Stimulated activated CD8-positive, alpha-beta memory T cell treated with anti-CD3 and anti-CD28 coated beads, Interleukin-15, amount 100 ng/mL, for 4 hours (primary cell): ENCODE measurements around the gene TMEM35B.
"Not testable (repeated sequence)": the region's sequence is repeated elsewhere in the genome, so short reads cannot be mapped to it uniquely, and the experiment has no call there.

Experiments used
- DNase-seq, 2 donors: peaks; one replicate each; pipeline ENCODE4 v3.0.0-alpha.2; 2020; ENCODE audit warnings: low read depth in 2 of 2

TMEM35B gene

DNA sequence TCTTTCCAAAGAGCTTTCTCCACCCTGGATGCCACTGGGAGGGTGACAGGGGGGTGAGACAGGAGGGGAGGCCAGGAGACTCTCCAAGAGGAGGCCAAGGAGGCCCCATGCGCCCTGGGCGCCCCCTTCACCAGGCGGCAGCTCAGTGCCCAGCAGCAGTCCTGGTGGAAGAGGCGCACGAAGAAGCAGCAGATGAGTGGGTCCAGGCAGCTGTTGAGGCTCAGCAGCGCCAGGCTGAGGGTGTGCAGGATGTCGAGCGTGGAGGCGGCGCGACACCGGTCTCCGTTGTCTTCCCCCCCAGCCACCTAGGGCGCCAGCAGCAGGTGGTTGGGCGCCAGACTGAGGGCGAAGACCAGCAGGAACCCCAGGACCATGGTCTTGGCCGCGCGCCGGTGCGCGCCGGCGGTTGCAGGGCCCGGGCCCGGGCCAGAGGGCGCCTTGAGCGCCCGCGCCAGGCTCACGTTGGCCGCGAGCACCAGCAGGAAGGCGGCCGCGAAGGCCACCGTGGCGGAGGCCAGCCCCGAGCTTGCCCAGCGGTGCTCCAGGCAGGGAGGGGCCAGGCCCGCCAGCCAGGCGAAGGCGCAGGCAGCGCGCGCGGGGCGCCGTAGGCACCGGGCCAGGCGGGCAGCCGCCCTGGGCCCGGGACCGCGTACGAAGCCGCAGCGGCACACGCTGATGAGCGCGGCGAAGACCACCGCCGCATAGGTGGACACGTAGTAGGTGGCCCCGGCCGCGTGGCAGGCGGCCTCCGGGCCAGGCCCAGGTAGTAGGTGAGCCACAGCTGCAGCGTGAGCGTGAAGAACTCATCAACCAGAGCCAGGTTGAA, 8.6 kb downstream of the TMEM35B start:
- DNase-seq = no peak

DNA sequence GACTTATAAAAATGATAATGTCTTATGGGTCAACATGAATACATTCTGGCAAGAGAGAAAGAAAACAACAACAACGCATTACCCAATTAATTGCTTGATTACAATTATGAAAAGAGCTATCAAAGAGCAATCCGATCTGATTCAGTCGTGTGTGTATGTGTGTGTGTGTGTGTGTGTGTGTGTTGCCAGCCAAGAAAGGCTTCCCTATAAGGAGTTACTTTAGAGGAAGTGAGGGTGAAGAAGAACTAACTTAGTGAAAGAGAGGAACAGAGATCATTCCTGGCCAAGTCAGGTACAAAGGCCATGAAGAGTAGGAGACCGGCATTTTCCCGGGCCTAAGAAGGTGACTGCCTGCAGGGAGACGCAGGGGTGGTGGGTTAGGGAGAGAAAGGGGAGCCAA, 9.4 kb downstream of the TMEM35B start:
- no peak for DNase-seq

DNA sequence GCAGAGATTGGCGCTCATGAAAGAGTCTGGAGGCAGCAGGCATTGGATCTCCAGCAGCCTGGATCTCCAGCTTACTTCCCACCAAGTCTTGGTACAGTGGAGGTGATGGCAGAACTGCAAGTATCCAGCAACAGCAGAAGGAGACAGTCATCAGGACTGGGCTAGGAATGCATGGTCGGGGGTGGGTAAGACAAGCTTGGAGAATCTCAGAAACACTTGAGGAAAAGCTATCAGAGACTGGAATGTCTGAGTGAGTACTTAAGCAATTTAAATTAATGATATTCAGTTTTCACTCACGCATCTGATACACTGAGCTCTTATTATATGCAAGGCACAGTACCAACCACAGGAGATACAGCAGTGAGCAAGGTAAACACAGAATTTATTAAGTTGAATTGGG, 9.8 kb downstream of the TMEM35B start:
- DNase-seq = no peak

DNA sequence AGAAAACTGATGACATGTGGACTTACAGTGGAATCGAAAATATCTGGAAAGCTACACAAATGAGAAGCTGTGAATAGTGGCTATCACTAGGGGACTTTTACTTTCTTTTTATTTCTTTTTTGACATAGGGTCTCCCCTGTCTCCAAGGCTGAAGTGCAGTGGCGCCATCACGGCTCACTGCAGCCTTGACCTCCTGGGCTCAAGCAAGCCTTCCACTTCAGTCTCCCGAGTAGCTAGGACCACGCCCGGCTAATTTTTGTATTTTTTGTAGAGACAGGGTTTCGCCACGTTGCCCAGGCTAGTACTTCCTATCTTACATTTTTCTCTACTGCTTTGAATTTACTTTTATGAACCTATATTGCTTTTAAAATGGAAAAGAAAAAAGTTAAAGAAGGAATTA, 10.5 kb downstream of the TMEM35B start:
- no peak for DNase-seq

DNA sequence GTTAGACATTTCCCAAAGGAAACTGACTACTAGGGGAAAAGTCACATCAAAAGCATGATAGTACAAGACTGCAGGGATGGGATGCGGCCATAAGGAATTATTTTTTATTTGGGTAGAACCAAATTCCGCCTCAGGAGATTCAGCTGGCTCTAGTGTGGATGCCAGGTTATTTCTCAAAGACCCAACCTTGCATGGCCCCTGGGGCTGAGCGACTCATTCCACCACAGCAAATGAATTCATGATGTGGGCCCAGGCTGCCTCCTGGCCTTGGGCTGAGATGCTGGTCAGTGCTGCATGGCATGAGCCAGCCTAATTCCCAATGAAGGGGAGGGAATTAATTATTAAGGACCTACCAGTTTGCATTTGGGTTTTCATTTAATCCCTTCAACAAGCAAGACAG, 11.8 kb downstream of the TMEM35B start:
- no peak for DNase-seq

DNA sequence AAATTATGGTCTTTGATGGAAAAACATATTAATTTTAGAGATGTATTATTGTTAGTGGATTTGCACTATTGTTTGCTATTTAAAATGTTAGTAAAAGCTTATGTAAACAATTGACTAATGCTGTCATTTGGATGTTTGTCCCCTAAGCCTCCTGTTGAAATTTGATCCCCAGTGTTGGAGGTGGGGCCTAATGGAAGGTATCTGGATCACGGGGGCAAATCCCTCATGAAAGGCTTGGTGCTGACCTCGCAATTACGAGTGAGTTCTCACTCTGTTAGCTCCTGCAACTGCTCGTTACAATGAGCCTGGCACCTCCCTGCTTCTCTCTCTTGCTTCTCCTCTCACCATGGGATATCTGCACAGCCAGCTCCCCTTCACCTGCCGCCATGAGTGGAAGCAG, 14.3 kb downstream of the TMEM35B start:
- no peak for DNase-seq

DNA sequence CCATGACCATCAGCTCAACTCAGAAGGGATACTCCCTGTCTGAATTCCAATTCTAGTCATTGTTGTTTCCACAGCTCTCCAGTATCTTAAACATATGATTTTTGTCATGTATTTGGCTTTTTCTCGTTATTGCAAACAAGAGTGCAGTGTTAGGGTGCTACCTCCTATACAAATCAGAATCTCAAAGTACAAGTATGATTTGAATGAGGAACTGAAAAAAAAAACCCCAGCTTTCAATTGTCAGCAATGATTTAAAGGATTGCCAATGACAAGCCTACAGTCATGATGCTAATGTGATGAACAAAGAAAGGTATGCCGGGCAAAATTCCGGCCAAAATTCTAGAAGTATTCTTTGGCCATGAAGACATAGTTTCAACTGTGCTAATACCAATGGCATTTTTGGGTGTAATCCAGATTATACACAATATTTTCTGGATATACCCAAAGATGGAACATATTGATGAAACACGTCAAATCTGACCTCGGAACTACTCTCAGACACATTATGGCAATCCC, 14.9 kb downstream of the TMEM35B start:
- DNase-seq = no peak

DNA sequence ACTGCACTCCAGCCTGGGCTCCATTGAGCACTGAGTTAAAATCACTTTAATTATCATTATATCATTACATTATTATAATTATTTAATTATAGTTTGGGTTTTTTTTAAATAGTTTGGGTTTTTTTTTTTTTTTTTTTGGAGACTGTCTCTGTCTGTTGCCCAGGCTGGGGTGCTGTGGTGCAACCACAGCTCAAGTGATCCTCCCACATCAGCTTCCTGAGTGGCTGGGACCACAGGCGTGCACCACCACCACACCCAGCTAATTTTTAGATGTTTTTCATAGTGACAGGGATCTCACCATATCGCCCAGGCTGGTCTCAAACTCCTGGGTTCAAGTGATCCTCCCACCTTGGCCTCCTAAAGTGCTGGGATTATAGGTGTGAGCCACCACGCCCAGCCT, 16.9 kb downstream of the TMEM35B start:
- not testable (repeated sequence) for DNase-seq

DNA sequence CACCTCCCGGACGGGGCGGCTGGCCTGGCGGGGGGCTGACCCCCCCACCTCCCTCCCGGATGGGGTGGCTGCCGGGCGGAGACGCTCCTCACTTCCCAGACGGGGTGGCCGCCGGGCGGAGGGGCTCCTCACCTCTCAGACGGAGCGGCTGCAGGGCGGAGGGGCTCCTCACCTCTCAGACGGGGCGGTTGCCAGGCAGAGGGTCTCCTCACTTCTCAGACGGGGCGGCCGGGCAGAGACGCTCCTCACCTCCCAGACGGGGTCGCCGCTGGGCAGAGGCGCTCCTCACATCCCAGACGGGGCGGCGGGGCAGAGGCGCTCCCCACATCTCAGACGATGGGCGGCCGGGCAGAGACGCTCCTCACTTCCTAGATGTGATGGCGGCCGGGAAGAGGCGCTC, 17.5 kb downstream of the TMEM35B start:
- not testable (repeated sequence) for DNase-seq

DNA sequence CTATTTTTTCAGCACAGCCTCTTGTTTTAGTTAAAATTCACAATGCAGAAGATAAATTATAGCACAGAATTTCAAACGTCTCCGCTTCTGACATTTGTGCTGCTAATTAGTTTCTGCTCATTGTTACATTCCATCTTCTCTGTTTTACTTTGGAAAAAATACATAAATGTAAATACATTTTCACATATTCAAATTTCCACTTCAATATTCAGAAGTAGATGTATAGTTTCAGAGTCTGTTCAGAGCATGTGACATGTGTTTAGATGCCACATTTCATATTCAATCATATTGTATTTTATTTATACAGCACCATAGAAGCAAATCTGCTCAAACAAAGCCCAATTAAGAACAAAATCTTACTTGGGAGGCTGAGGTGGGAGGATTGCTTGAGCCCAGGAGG, 19.6 kb downstream of the TMEM35B start:
- DNase-seq = no peak

DNA sequence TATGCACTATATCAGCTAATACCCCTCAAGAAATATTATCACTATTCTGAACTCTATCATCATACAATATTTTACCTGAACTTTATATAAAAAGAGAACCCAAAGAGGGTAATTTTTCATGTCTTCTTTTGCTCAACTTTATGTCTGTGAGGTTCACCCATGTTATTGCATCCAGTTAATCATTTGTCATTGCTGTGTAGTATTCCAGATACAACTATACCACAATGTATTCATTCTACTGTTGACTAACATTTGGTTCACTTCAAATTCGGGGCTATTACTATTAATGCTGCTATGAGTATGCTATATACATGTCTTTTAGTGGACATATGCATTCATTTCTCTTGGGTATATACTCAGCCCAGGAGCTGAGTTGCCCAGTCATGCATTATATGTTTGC, 34.7 kb downstream of the TMEM35B start:
- DNase-seq = no peak

DNA sequence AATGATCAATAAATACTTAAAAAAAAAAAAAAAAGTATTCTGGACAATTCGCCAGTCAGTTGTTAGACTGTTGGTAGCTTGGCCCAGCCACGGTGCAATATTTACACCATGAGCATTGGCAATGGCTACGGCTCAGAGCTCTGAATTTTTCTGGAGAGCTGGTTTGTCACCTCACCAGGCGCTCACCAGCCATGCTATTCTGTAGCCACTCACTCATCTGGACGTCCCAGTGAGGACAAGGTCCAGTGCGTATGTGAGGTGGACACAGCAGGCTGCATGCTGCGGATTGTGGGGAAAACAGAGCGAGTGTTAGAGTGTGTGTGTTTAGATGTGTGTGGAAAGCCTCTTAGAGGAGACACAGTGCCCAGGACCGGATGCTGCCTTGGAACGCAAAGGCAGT, 36.4 kb downstream of the TMEM35B start:
- not testable (repeated sequence) for DNase-seq

DNA sequence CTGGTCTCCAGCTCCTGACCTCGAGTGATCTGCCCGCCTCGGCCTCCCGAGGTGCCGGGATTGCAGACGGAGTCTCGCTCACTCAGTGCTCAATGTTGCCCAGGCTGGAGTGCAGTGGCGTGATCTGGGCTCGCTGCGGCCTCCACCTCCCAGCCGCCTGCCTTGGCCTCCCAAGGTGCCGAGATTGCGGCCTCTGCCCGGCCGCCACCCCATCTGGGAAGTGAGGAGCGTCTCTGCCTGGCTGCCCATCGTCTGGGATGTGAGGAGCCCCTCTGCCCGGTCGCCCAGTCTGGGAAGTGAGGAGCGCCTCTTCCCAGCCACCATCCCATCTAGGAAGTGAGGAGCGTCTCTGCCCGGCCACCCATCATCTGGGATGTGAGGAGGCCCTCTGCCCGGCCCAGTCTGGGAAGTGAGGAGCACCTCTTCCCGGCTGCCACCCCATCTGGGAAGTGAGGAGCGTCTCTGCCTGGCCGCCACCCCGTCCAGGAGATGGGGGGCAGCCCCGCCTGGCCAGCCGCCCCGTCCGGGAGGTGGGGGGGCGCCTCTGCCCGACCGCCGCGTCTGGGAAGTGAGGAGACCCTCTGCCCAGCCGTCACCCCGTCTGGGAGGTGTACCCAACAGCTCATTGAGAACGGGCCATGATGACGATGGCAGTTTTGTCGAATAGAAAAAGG, 37.4 kb downstream of the TMEM35B start:
- not testable (repeated sequence) for DNase-seq

DNA sequence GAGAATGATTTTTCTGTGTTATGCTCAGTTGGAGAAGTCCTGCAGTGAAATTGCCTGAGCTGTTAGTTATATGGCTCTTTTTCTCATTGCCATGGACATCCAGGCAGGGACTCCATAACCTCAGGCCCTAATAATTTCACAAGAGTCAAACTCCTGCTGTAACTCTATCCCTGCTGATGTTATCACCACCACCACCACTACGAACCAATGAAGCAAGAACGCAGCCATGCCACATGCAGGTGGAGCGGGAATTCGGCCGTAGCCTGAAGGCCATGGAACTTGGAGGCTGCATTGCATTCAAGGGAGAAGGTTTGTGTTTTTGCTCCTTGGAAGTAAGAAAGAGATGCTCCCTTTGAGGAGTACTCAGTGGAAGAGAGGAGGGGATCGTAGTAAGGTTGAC, 38.9 kb downstream of the TMEM35B start:
- no peak for DNase-seq

DNA sequence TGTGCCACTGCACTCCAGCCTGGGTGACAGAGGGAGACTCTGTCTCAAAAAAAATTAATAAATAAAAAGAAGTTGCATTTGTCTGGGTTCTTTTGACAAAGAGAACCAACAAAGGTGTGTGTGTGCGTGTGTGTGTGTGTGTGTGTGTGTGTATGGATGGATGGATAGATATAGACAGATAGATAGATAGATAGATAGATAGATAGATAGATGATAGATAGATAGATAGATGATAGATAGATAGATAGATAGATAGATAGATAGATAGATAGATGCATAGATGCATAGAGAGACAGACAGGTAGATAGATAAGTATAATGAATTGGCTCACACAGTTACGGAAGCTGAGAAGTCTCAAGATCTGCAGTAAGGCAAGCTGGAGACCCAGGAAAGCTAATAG, 43.3 kb downstream of the TMEM35B start:
- DNase-seq = not testable (repeated sequence)
